KMS-11 (cell line): Measurements from ENCODE around the gene SPATA33.

Experiments
- H2AFZ ChIP-seq: fragments of 200-600 bp; sonication (generic); 2 replicates; pipeline ENCODE4 v1.6.1; 2016; ENCODE audit warnings: antibody characterized with exemption, mixed run types, low read depth
- H3K27ac ChIP-seq: fragments of 200-600 bp; sonication (generic); 2 replicates; pipeline ENCODE4 v1.6.1; 2016; ENCODE audit warnings: mild to moderate bottlenecking, mixed run types
- H3K27me3 ChIP-seq: fragments of 200-600 bp; sonication (generic); 2 replicates; pipeline ENCODE4 v1.6.1; 2017; ENCODE audit warnings: mild to moderate bottlenecking, low read depth, mixed run types, moderate library complexity; ENCODE audit not compliant: insufficient read depth
- H3K36me3 ChIP-seq: fragments of 200-600 bp; sonication (generic); 2 replicates; pipeline ENCODE4 v1.6.1; 2017; ENCODE audit warnings: mild to moderate bottlenecking, mixed run types; ENCODE audit not compliant: insufficient read depth
- H3K4me1 ChIP-seq: fragments of 200-600 bp; sonication (generic); 2 replicates; pipeline ENCODE4 v1.6.1; 2016; ENCODE audit warnings: mild to moderate bottlenecking, low read depth, mixed run types; ENCODE audit not compliant: poor library complexity, severe bottlenecking
- H3K4me2 ChIP-seq: fragments of 200-600 bp; sonication (generic); 2 replicates; pipeline ENCODE4 v1.7.0; 2016; ENCODE audit warnings: mild to moderate bottlenecking, mixed run types
- H3K4me3 ChIP-seq: fragments of 200-600 bp; sonication (generic); IDR thresholded peaks from 2 replicates; pipeline ENCODE4 v1.6.1; 2017; ENCODE audit warnings: low read depth, low read length, mixed read lengths; ENCODE audit not compliant: insufficient read depth
- H3K79me2 ChIP-seq: fragments of 200-600 bp; sonication (generic); 2 replicates; pipeline ENCODE4 v1.6.1; 2016; ENCODE audit warnings: low read depth, mixed run types; ENCODE audit not compliant: insufficient read depth
- H3K9ac ChIP-seq: fragments of 200-600 bp; sonication (generic); 2 replicates; pipeline ENCODE4 v1.6.1; 2016; ENCODE audit warnings: mild to moderate bottlenecking, mixed run types
- H4K20me1 ChIP-seq: fragments of 200-600 bp; sonication (generic); 2 replicates; pipeline ENCODE4 v1.6.1; 2016; ENCODE audit warnings: mild to moderate bottlenecking, mixed run types; ENCODE audit not compliant: insufficient read depth
- CTCF ChIP-seq: fragments of 200-600 bp; sonication (generic); conservative IDR thresholded peaks from 2 replicates; pipeline ENCODE4 v1.6.1; 2017; ENCODE audit warnings: low read depth, mild to moderate bottlenecking, antibody characterized with exemption, low read length, moderate library complexity, mixed read lengths

Gene SPATA33

GRCh38 chr16:89701425-89702406, 44.1 kb downstream of the SPATA33 start, which contains the start of gene SPATA2L:
SPATA2L (minus strand) TSS chr16:89701705; CDS start chr16:89701232, 473 bp downstream.
- Histone ChIP-seq H3K27ac (peak within 1 kb of the TSS; percentile 68), H4K20me1 (no peaks in the 10 kb centered on the region), H3K36me3 (no peaks in the 10 kb centered on the region), H3K9ac (peak within 1 kb of the TSS; percentile 64), H3K27me3 (no peaks in the 10 kb centered on the region), H3K4me2 (peak within 1 kb of the TSS; percentile 85), H3K4me3 (no peak within 1 kb of the TSS), H2AFZ (peak within 1 kb of the TSS; percentile 56), H3K4me1 (peaks cover 31% of the 10 kb centered on the region), H3K79me2 (no peaks in the 10 kb centered on the region)
- TF ChIP-seq CTCF = no peak

GRCh38 chr16:89704281-89704680, 46.6 kb downstream of the SPATA33 start:
- no peak for TF ChIP-seq CTCF
- Histone ChIP-seq H3K36me3 (no peaks in the 10 kb centered on the region), H3K4me2 (no peak overlapping the region), H3K4me1 (peaks cover 29% of the 10 kb centered on the region), H3K27ac (no peak overlapping the region), H4K20me1 (no peaks in the 10 kb centered on the region), H2AFZ (no peak overlapping the region), H3K27me3 (no peaks in the 10 kb centered on the region), H3K9ac (no peak overlapping the region), H3K79me2 (no peaks in the 10 kb centered on the region), H3K4me3 (no peak overlapping the region)

GRCh38 chr16:89705006-89705405, 47.4 kb downstream of the SPATA33 start:
- no peak overlapping the region for H3K27ac ChIP-seq
- no peaks in the 10 kb centered on the region for H3K79me2 ChIP-seq
- H2AFZ ChIP-seq = no peak overlapping the region
- H3K27me3 ChIP-seq = no peaks in the 10 kb centered on the region
- H3K9ac ChIP-seq = no peak overlapping the region
- no peaks in the 10 kb centered on the region for H3K36me3 ChIP-seq
- peak overlapping the region; percentile 33; the same call in 1 of the 2 replicates for H3K4me2 ChIP-seq
- no peaks in the 10 kb centered on the region for H4K20me1 ChIP-seq
- H3K4me1 ChIP-seq = peaks cover 24% of the 10 kb centered on the region
- no peak for TF ChIP-seq CTCF
- H3K4me3 ChIP-seq = no peak overlapping the region

GRCh38 chr16:89706518-89707260, 49.1 kb downstream of the SPATA33 start:
- H3K79me2 ChIP-seq = peaks cover under 1% of the 10 kb centered on the region; the same call in 1 of the 2 replicates
- no peaks in the 10 kb centered on the region for H3K27me3 ChIP-seq
- peaks cover 19% of the 10 kb centered on the region for H3K4me1 ChIP-seq
- no peak for TF ChIP-seq CTCF
- no peak overlapping the region for H3K9ac ChIP-seq
- no peaks in the 10 kb centered on the region for H4K20me1 ChIP-seq
- H2AFZ ChIP-seq = peak overlapping the region; percentile 41; the same call in 1 of the 2 replicates
- H3K4me2 ChIP-seq = peak overlapping the region; percentile 33; the same call in 1 of the 2 replicates
- no peaks in the 10 kb centered on the region for H3K36me3 ChIP-seq
- H3K4me3 ChIP-seq = no peak overlapping the region
- no peak overlapping the region for H3K27ac ChIP-seq
